HG03354 (cell line): ENCODE measurements around the gene CSTPP1.
"Not testable (repeated sequence)": the region's sequence is repeated elsewhere in the genome, so short reads cannot be mapped to it uniquely, and the experiment has no call there.

ENCODE experiments used
- ATAC-seq: cut with Tn5 transposase; IDR thresholded peaks from one replicate; pipeline ENCODE4 v1.9.1; 2021; ENCODE audit warnings: mild to moderate bottlenecking; ENCODE audit not compliant: unreplicated experiment, poor library complexity, severe bottlenecking

CSTPP1 gene

GRCh38 chr11:46983598-46983997, 47.0 kb downstream of the CSTPP1 start:
- no peak for ATAC-seq

GRCh38 chr11:46984548-46984947, 48.0 kb downstream of the CSTPP1 start:
- ATAC-seq: no peak

GRCh38 chr11:46984987-46985386, 48.4 kb downstream of the CSTPP1 start:
- no peak for ATAC-seq

- no peak for ATAC-seq
These were observed 50.6 kb downstream of the CSTPP1 start for GRCh38 chr11:46987183-46987582.

- not testable (repeated sequence) for ATAC-seq
These were observed 53.4 kb downstream of the CSTPP1 start for GRCh38 chr11:46989810-46990487.

- ATAC-seq: no peak
These were observed 54.8 kb downstream of the CSTPP1 start for GRCh38 chr11:46991391-46991790.

GRCh38 chr11:46992386-46992785, 55.8 kb downstream of the CSTPP1 start:
- ATAC-seq: not testable (repeated sequence)

GRCh38 chr11:46997796-46998195, 61.2 kb downstream of the CSTPP1 start:
- not testable (repeated sequence) for ATAC-seq

- no peak for ATAC-seq
These were observed 62.7 kb downstream of the CSTPP1 start for GRCh38 chr11:46999217-46999616.

GRCh38 chr11:47000033-47000432, 63.5 kb downstream of the CSTPP1 start:
- ATAC-seq: no peak

- ATAC-seq: no peak
These were observed 65.2 kb downstream of the CSTPP1 start for GRCh38 chr11:47001781-47002181.

- ATAC-seq: no peak
These were observed 65.8 kb downstream of the CSTPP1 start for GRCh38 chr11:47002390-47002789.

GRCh38 chr11:47003180-47003877, 66.8 kb downstream of the CSTPP1 start:
- no peak for ATAC-seq

- ATAC-seq: no peak
These were observed 68.1 kb downstream of the CSTPP1 start for GRCh38 chr11:47004595-47005033.

GRCh38 chr11:47005441-47005840, 68.9 kb downstream of the CSTPP1 start:
- no peak for ATAC-seq

- ATAC-seq: no peak
These were observed 71.0 kb downstream of the CSTPP1 start for GRCh38 chr11:47007579-47007978.

- no peak for ATAC-seq
These were observed 73.6 kb downstream of the CSTPP1 start for GRCh38 chr11:47010179-47010578.

- ATAC-seq: no peak
These were observed 77.5 kb downstream of the CSTPP1 start for GRCh38 chr11:47014097-47014496.

GRCh38 chr11:47018637-47019036, 82.1 kb downstream of the CSTPP1 start:
- no peak for ATAC-seq

GRCh38 chr11:47020793-47021526, 84.4 kb downstream of the CSTPP1 start:
- no peak for ATAC-seq

- no peak for ATAC-seq
These were observed 84.9 kb downstream of the CSTPP1 start for GRCh38 chr11:47021527-47021818.
